Ectodermal cell (in vitro differentiated cells): Measurements from ENCODE around the gene SERINC2.

Experiments used
- H3K27ac ChIP-seq: 2 replicates; pipeline ENCODE4 v1.7.0; 2013; ENCODE audit warnings: mild to moderate bottlenecking, low read depth, low read length; ENCODE audit not compliant: insufficient read depth, poor library complexity, severe bottlenecking
- H3K27me3 ChIP-seq: 2 replicates; pipeline ENCODE4 v1.7.0; 2013; ENCODE audit warnings: mild to moderate bottlenecking, low read length; ENCODE audit not compliant: insufficient read depth, control insufficient read depth, poor library complexity, severe bottlenecking
- H3K36me3 ChIP-seq: one replicate; pipeline ENCODE4 v1.7.0; 2013; ENCODE audit warnings: low read length; ENCODE audit not compliant: control insufficient read depth, insufficient read depth
- H3K4me1 ChIP-seq: one replicate; pipeline ENCODE4 v1.7.0; 2013; ENCODE audit warnings: low read length; ENCODE audit not compliant: control insufficient read depth, insufficient read depth
- H3K4me3 ChIP-seq: 2 replicates; pipeline ENCODE4 v1.7.0; 2013; ENCODE audit warnings: low read depth, low read length, control low read depth; ENCODE audit not compliant: insufficient read depth
- H3K9me3 ChIP-seq: 2 replicates; pipeline ENCODE4 v1.7.0; 2013; ENCODE audit warnings: mild to moderate bottlenecking, low read length, moderate library complexity; ENCODE audit not compliant: control insufficient read depth
- WGBS, 2 experiments: methylation state at CpG; one replicate each; pipeline ENCODE4 v1.1.7; 2013; ENCODE audit warnings: missing lambda C conversion rate in 2 of 2; 5-methylcytosine and 5-hydroxymethylcytosine counted together

The SERINC2 gene

GRCh38 chr1:31399976-31400375 is 13.0 kb upstream of the SERINC2 start:
- H3K27me3 ChIP-seq: peaks cover 7% of the 10 kb centered on the region
- no peaks in the 10 kb centered on the region for H3K4me1 ChIP-seq
- no peaks in the 10 kb centered on the region for H3K9me3 ChIP-seq
- H3K27ac ChIP-seq: no peak overlapping the region
- no peak overlapping the region for H3K4me3 ChIP-seq
- 93 to 95% methylated on average over 2 of the region's 3 CpGs for WGBS, 2 experiments
- no peaks in the 10 kb centered on the region for H3K36me3 ChIP-seq

DNA sequence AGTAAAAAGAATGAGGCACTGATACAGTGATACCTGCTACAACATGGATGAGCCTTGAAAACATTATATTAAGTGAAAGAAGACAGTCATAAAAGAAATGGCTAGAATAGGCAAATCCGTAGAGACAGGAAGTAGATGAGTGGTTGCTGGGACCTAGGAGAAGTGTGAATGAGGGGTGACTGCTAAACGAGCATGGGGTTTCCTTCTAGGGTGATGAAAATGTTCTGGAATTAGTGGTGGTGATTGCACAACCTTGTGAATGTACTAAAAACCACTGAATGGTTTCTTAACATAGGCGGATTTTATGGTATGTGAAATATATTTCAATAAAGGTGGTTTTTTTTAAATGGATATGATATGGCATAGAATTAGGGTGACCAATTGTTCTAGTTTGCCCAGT is 12.6 kb upstream of the SERINC2 start:
- no peak overlapping the region for H3K4me3 ChIP-seq
- WGBS, 2 experiments: 88 to 90% methylated on average over 3 of the region's 3 CpGs

DNA sequence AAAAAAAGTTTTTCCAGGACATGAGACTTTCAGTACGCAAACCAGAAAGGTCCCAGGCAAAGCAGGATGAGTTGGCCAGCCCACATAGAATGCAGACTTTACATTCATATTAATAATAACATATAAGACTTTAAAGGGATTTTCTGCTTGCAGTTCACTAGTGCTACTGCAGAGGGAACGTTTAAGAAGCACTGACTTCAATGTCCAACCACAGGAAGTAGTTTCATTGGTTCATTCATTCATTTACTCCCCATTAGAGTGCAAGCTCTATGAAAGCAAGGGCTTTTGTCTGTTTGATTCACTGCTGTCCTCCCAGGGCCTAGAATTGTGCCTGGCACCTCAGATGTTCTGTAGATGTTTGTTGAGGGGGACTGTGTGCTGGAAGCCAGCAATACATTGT is 11.8 kb upstream of the SERINC2 start:
- Histone ChIP-seq H3K4me3 (no peak overlapping the region), H3K9me3 (no peaks in the 10 kb centered on the region), H3K27me3 (no peaks in the 10 kb centered on the region), H3K36me3 (no peaks in the 10 kb centered on the region), H3K27ac (no peak overlapping the region), H3K4me1 (no peaks in the 10 kb centered on the region)
- WGBS, 2 experiments: 75 to 77% methylated on average over 2 of the region's 2 CpGs

More for the DNA sequence above, 12.6 kb upstream of the SERINC2 start:
- Histone ChIP-seq H3K27me3 (peaks cover 4% of the 10 kb centered on the region), H3K27ac (no peak overlapping the region), H3K4me1 (no peaks in the 10 kb centered on the region), H3K36me3 (no peaks in the 10 kb centered on the region), H3K9me3 (no peaks in the 10 kb centered on the region)

DNA sequence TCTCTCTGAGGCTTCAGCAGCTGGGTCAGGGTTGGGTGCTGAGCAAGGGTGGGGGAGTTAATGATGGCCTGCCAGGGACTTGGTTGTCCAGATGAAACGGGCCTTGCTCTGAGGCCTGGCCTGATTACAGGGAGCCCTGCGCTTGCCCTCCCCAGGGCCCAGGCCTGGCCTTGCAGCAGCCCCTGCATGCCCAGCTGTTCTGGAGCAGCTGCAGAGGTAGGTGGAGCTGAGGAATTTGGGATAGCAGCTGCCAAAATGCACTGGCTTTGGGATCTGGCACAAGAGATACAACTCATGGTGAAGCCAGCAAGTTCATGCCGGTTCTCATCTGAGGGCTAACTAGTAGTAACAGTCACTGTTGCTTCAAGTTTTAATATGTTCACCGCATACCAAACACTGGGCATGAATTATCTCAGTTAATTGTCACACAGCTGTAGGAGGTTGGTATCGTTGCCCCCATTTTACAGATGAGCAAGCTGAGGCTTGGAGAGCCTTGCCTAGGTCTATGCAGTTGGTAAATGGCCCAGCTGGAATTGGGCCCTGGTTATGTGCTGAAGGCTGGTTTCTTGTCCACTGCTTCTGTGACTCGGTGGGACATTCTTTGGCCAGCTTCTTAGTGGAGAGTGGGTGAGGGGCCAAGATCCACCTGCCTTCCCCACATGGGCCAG is 7.3 kb upstream of the SERINC2 start:
- Histone ChIP-seq H3K36me3 (no peaks in the 10 kb centered on the region), H3K27me3 (no peaks in the 10 kb centered on the region), H3K9me3 (no peaks in the 10 kb centered on the region), H3K4me3 (no peak overlapping the region), H3K27ac (no peak overlapping the region), H3K4me1 (no peaks in the 10 kb centered on the region)
- WGBS, 2 experiments: 95 to 98% methylated on average over 6 of the region's 6 CpGs

GRCh38 chr1:31407029-31407626 is 5.9 kb upstream of the SERINC2 start:
- Histone ChIP-seq H3K4me3 (no peak overlapping the region), H3K36me3 (no peaks in the 10 kb centered on the region), H3K9me3 (no peaks in the 10 kb centered on the region), H3K27me3 (peaks cover 10% of the 10 kb centered on the region), H3K4me1 (no peaks in the 10 kb centered on the region), H3K27ac (no peak overlapping the region)
- 90 to 92% methylated on average over 18 of the region's 18 CpGs for WGBS, 2 experiments

DNA sequence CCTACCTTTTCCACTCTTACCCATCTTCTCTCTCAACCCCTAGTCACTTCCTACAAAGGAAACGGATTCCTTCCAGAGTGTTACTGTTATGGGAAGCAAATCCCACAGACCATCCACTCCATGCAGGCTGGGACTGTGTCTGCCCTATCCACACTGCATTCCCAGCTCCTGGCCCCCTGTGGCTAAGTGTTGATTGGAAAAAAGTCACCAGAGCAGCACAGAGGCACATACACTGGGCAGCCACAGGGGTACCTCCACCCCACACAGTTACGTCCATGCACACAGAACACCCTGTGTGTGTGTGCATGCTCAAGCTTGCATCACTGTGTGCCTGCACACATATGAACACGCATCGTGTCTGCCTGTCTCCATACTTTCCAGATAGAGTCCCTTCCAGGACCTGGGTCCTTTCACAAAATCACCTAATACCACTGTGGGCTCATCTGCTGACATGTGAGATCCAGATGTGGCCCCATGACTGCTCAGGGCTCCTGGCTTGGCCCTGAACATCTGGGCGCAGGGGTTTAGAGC is 4.2 kb upstream of the SERINC2 start:
- H3K9me3 ChIP-seq: no peaks in the 10 kb centered on the region
- 86 to 97% methylated on average over 5 of the region's 5 CpGs for WGBS, 2 experiments
- no peaks in the 10 kb centered on the region for H3K36me3 ChIP-seq
- peaks cover 4% of the 10 kb centered on the region for H3K4me1 ChIP-seq
- no peak overlapping the region for H3K27ac ChIP-seq
- no peak overlapping the region for H3K4me3 ChIP-seq
- H3K27me3 ChIP-seq: peaks cover 27% of the 10 kb centered on the region

DNA sequence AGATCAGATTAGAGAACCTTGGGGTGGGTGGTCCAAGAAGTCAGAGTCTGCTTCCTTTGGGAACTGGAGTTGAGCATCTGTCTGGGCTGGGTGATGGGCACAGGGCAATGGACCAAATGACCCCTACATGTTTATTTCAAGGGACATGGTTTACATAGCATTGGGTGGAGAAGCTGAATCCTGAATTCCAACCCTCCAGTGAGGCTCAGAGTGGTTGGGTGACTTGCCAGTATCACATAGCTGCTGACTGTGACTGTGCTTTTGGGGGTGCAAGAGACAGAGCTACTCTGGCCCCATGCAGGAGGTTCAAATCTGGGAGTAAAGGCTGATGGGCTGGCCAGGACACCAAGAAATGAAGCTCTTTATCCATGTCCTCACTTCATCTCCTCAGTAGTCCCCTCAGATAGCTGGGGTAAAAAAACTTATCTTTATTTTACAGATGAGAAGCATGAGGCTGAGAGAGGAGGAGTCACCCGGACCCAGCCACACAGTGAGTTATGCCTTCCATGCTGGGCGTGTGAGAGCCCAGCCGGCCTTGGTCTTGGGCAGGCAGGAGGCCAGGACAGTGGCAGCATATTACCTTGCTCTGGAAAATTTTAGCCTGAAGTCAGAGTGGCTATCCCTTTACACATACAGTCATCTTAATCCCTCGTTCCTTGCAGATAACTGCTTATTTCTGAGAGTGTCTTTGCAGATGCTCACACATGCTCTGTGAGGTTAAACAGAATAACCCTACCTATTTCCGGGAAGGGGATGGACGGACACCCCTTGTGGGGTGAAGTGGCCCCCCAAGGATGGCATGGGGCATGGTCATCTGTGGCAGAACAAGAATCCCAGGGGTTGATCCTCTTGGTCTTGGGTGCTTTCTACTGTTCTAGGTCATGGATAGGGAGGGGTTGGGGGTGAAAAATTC is 2.8 kb upstream of the SERINC2 start:
- H3K27me3 ChIP-seq: peaks cover 27% of the 10 kb centered on the region
- WGBS, 2 experiments: 86% methylated on average over 6 of the region's 6 CpGs
- H3K9me3 ChIP-seq: no peaks in the 10 kb centered on the region
- H3K4me1 ChIP-seq: peaks cover 9% of the 10 kb centered on the region
- H3K27ac ChIP-seq: no peak overlapping the region
- no peak overlapping the region for H3K4me3 ChIP-seq
- no peaks in the 10 kb centered on the region for H3K36me3 ChIP-seq

DNA sequence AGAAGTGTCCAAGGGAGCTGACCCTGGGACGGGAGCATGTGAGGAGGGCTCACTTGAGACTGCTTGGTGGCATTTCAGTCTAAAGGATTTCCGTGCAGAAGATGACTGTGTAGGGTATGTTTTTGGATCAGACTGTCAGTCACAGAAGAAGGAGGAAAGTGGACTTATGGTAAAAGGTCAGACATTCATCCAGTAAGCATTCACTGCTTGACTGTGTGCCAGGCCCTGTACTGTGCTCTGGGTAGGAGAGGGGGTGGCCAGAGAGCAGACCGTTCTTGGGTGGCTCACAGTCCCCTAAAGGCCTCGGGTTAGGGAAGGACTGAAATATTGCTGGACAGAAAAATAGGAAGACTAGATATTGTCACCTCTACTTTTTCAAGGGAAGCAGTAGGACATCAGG is 2.1 kb upstream of the SERINC2 start:
- 88% methylated on average over 4 of the region's 4 CpGs for WGBS, 2 experiments
- no peak overlapping the region for H3K27ac ChIP-seq
- peaks cover 27% of the 10 kb centered on the region for H3K27me3 ChIP-seq
- H3K4me3 ChIP-seq: no peak overlapping the region
- H3K36me3 ChIP-seq: no peaks in the 10 kb centered on the region
- H3K9me3 ChIP-seq: no peaks in the 10 kb centered on the region
- peaks cover 13% of the 10 kb centered on the region for H3K4me1 ChIP-seq

- no peaks in the 10 kb centered on the region for H3K9me3 ChIP-seq
- 72 to 77% methylated on average over 2 of the region's 2 CpGs for WGBS, 2 experiments
- H3K4me3 ChIP-seq: no peak overlapping the region
- H3K27me3 ChIP-seq: peaks cover 27% of the 10 kb centered on the region
- H3K27ac ChIP-seq: no peak overlapping the region
- H3K4me1 ChIP-seq: peaks cover 19% of the 10 kb centered on the region
- no peaks in the 10 kb centered on the region for H3K36me3 ChIP-seq
These were observed 808 bp upstream of the SERINC2 start for GRCh38 chr1:31412205-31412604.
